Activated CD8-positive, alpha-beta memory T cell treated with anti-CD3 and anti-CD28 coated beads, Interleukin-2, amount 50 U/mL, for 4 hours (primary cell): ENCODE data around the gene MED13.
A peak's percentile ranks its signal among the peaks of the same experiment; 100 is the strongest.
"Not testable (repeated sequence)": the region's sequence is repeated elsewhere in the genome, so short reads cannot be mapped to it uniquely, and the experiment has no call there.

ENCODE experiments used
- DNase-seq: peaks from one replicate; pipeline ENCODE4 v3.0.0-alpha.2; 2020

The MED13 gene

GRCh38 chr17:61996916-61997605 is 68.0 kb downstream of the MED13 start:
- DNase-seq: no peak

- no peak for DNase-seq
These were observed 75.6 kb downstream of the MED13 start for GRCh38 chr17:61989509-61989908.

- no peak for DNase-seq
These were observed 78.2 kb downstream of the MED13 start for GRCh38 chr17:61986898-61987297.

- DNase-seq: no peak
These were observed 80.3 kb downstream of the MED13 start for GRCh38 chr17:61984821-61985220.

GRCh38 chr17:61981323-61981722 is 83.8 kb downstream of the MED13 start:
- no peak for DNase-seq

GRCh38 chr17:61980535-61980934 is 84.5 kb downstream of the MED13 start:
- no peak for DNase-seq

GRCh38 chr17:61974115-61974514 is 91.0 kb downstream of the MED13 start:
- no peak for DNase-seq

- DNase-seq: no peak
These were observed 92.8 kb downstream of the MED13 start for GRCh38 chr17:61972311-61972710.

GRCh38 chr17:61970030-61970429 is 95.0 kb downstream of the MED13 start:
- no peak for DNase-seq

- DNase-seq: no peak
These were observed 96.3 kb downstream of the MED13 start for GRCh38 chr17:61968757-61969156.

GRCh38 chr17:61967729-61968128 is 97.3 kb downstream of the MED13 start:
- no peak for DNase-seq

- no peak for DNase-seq
These were observed 98.9 kb downstream of the MED13 start for GRCh38 chr17:61966191-61966590.

- no peak for DNase-seq
These were observed 109.5 kb downstream of the MED13 start for GRCh38 chr17:61955619-61956018.

- no peak for DNase-seq
These were observed 117.6 kb downstream of the MED13 start for GRCh38 chr17:61947367-61948078.

- no peak for DNase-seq
These were observed 118.7 kb downstream of the MED13 start for GRCh38 chr17:61946359-61946758.

- DNase-seq: no peak
These were observed 122.0 kb downstream of the MED13 start for GRCh38 chr17:61943117-61943516.

- DNase-seq: no peak
These were observed 123.0 kb downstream of the MED13 start for GRCh38 chr17:61942085-61942484.

- no peak for DNase-seq
These were observed 137.0 kb downstream of the MED13 start for GRCh38 chr17:61928101-61928436.

GRCh38 chr17:61927208-61928100 is 137.6 kb downstream of the MED13 start, which contains the start of gene INTS2:
Gene INTS2, minus strand, starts transcription at chr17:61927982. Its CDS starts 1,338 bp downstream, at chr17:61926644.
- DNase-seq: peak; percentile 96

- no peak for DNase-seq
These were observed 138.3 kb downstream of the MED13 start for GRCh38 chr17:61926826-61927207.

- not testable (repeated sequence) for DNase-seq
These were observed 149.9 kb downstream of the MED13 start for GRCh38 chr17:61915162-61915561.

- no peak for DNase-seq
These were observed 156.6 kb downstream of the MED13 start for GRCh38 chr17:61908292-61909037.

- DNase-seq: no peak
These were observed 157.7 kb downstream of the MED13 start for GRCh38 chr17:61907361-61907760.
